ENCODE measurements around the gene MTARC2.

MTARC2 gene

DNA sequence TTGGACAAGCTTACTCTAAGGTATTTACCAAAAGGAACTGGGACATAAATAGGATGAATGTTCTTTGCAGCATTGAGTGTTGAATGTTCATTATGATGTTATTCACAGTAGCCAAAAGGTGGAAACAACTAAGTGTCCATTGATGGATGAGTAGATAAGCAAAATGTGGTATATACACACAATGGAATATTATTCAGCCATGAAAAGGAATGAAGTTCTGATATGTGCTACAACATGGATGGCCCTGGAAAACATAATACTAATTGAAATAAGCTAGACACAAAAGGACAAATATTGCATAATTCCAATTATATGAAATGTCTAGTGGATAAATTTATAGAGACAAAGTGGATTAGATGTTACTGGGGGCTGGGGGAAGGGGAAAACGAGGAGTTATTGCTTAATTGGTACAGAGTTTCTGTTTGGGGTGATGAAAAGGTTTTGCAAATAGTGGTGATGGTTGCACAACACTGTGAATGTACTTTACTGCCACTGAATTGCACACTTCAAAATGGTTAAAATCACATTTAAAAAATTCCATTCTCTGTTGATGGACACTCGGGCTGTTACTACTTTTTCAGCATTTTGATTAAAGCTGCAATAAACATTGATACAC is 41.5 kb downstream of the MTARC2 start:
- no peaks in the 10 kb centered on the region for H3K9me3 ChIP-seq (ENCODE audit: low read length)
- H3K27ac ChIP-seq (ENCODE audit: low read depth, low read length) = no peak overlapping the region
- H3K4me3 ChIP-seq (ENCODE audit: low read depth in 1 of 2, low read length in 2 of 2) = no peak overlapping the region
- no peaks in the 10 kb centered on the region for H3K27me3 ChIP-seq (ENCODE audit: control insufficient read depth in 1 of 2, insufficient read depth in 2 of 2, low read length in 2 of 2)
- H3K4me1 ChIP-seq (ENCODE audit: insufficient read depth, low read length) = peaks cover 21% of the 10 kb centered on the region
- no peaks in the 10 kb centered on the region for H3K36me3 ChIP-seq (ENCODE audit: insufficient read depth, low read length)
- H3K9ac ChIP-seq (ENCODE audit: low read length) = no peak overlapping the region

GRCh38 chr1:220791285-220791684 is 43.2 kb downstream of the MTARC2 start:
- H3K27ac ChIP-seq (ENCODE audit: low read depth, low read length) = peak overlapping the region; percentile 50
- H3K4me1 ChIP-seq (ENCODE audit: insufficient read depth, low read length) = peaks cover 13% of the 10 kb centered on the region
- H3K9me3 ChIP-seq (ENCODE audit: low read length) = no peaks in the 10 kb centered on the region
- H3K4me3 ChIP-seq (ENCODE audit: low read depth in 1 of 2, low read length in 2 of 2) = no peak overlapping the region
- no peaks in the 10 kb centered on the region for H3K27me3 ChIP-seq (ENCODE audit: control insufficient read depth in 1 of 2, insufficient read depth in 2 of 2, low read length in 2 of 2)
- H3K9ac ChIP-seq (ENCODE audit: low read length) = no peak overlapping the region
- H3K36me3 ChIP-seq (ENCODE audit: insufficient read depth, low read length) = peaks cover under 1% of the 10 kb centered on the region

DNA sequence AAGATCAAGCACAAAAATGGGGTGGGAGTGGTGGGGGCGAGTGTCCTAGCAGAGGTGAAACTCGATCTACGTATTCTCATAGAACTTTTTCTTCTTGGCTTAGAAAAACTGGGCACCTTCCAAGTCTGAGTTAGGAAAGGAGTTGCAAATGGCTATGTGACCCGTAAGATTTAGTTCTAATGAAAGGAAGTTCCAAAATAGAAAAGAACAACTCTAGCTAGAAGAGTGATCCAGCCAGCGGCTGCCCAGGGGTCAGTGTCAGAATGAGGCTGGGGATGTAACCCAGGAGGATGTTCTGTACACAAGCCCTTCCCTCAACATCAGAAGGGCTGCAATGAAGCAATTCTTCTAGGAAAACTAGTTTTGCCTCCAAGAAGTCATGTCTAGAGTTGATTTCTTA is 43.8 kb downstream of the MTARC2 start:
- Histone ChIP-seq H3K27ac (ENCODE audit: low read depth, low read length) (no peak overlapping the region), H3K4me3 (ENCODE audit: low read depth in 1 of 2, low read length in 2 of 2) (no peak overlapping the region), H3K36me3 (ENCODE audit: insufficient read depth, low read length) (peaks cover 7% of the 10 kb centered on the region), H3K9me3 (ENCODE audit: low read length) (no peaks in the 10 kb centered on the region), H3K4me1 (ENCODE audit: insufficient read depth, low read length) (peaks cover 11% of the 10 kb centered on the region), H3K9ac (ENCODE audit: low read length) (no peak overlapping the region), H3K27me3 (ENCODE audit: control insufficient read depth in 1 of 2, insufficient read depth in 2 of 2, low read length in 2 of 2) (no peaks in the 10 kb centered on the region)

GRCh38 chr1:220796530-220796929 is 48.4 kb downstream of the MTARC2 start:
- H3K9me3 ChIP-seq (ENCODE audit: low read length) = no peaks in the 10 kb centered on the region
- no peak overlapping the region for H3K9ac ChIP-seq (ENCODE audit: low read length)
- no peak overlapping the region for H3K27ac ChIP-seq (ENCODE audit: low read depth, low read length)
- H3K36me3 ChIP-seq (ENCODE audit: insufficient read depth, low read length) = peaks cover 34% of the 10 kb centered on the region
- no peak overlapping the region for H3K4me3 ChIP-seq (ENCODE audit: low read depth in 1 of 2, low read length in 2 of 2)
- no peaks in the 10 kb centered on the region for H3K27me3 ChIP-seq (ENCODE audit: control insufficient read depth in 1 of 2, insufficient read depth in 2 of 2, low read length in 2 of 2)
- H3K4me1 ChIP-seq (ENCODE audit: insufficient read depth, low read length) = no peaks in the 10 kb centered on the region

GRCh38 chr1:220797044-220797443 is 48.9 kb downstream of the MTARC2 start:
- no peak overlapping the region for H3K4me3 ChIP-seq (ENCODE audit: low read depth in 1 of 2, low read length in 2 of 2)
- no peaks in the 10 kb centered on the region for H3K4me1 ChIP-seq (ENCODE audit: insufficient read depth, low read length)
- no peak overlapping the region for H3K27ac ChIP-seq (ENCODE audit: low read depth, low read length)
- no peak overlapping the region for H3K9ac ChIP-seq (ENCODE audit: low read length)
- H3K9me3 ChIP-seq (ENCODE audit: low read length) = no peaks in the 10 kb centered on the region
- H3K36me3 ChIP-seq (ENCODE audit: insufficient read depth, low read length) = peaks cover 34% of the 10 kb centered on the region
- no peaks in the 10 kb centered on the region for H3K27me3 ChIP-seq (ENCODE audit: control insufficient read depth in 1 of 2, insufficient read depth in 2 of 2, low read length in 2 of 2)

DNA sequence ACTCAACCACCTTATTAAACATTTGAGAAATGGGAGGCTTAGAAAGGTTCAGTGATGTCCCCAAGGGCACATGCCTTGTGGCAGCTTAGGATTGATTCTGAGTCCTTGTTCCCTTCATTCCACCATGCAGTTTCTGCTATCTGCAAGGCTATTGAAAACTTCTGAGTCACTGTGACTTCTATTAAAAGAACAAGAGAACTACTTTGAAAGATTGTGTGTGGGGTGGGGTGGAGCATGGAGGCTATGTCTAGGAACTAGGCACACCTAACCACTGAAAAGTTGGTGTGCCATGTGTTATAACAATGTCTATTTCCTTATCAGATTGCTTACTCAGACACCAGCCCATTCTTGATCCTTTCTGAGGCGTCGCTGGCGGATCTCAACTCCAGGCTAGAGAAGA is 49.4 kb downstream of the MTARC2 start:
- H3K27me3 ChIP-seq (ENCODE audit: control insufficient read depth in 1 of 2, insufficient read depth in 2 of 2, low read length in 2 of 2) = no peaks in the 10 kb centered on the region
- H3K36me3 ChIP-seq (ENCODE audit: insufficient read depth, low read length) = peaks cover 34% of the 10 kb centered on the region
- H3K4me1 ChIP-seq (ENCODE audit: insufficient read depth, low read length) = no peaks in the 10 kb centered on the region
- no peaks in the 10 kb centered on the region for H3K9me3 ChIP-seq (ENCODE audit: low read length)
- H3K27ac ChIP-seq (ENCODE audit: low read depth, low read length) = no peak overlapping the region
- no peak overlapping the region for H3K9ac ChIP-seq (ENCODE audit: low read length)
- no peak overlapping the region for H3K4me3 ChIP-seq (ENCODE audit: low read depth in 1 of 2, low read length in 2 of 2)

DNA sequence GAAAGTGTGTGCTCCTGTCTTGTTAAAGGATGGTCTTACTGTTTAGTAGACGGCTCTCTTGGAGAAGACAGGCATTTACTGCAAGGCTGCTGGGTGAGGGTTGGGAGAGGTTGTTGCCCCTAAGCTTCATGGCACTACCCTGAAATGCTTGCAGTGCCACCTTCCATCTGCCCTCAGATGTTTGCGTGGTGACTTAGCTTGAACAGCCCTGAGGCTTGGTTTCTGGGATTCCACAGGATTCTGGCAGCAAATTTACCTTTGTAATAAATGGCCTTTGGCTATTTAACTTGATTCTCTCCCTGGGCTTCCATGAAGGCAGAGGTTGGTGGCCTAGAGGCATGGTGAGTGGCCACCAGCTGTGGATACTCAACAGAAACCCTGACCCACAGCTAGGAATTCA is 50.2 kb downstream of the MTARC2 start:
- H3K27ac ChIP-seq (ENCODE audit: low read depth, low read length) = no peak overlapping the region
- no peak overlapping the region for H3K9ac ChIP-seq (ENCODE audit: low read length)
- H3K4me3 ChIP-seq (ENCODE audit: low read depth in 1 of 2, low read length in 2 of 2) = no peak overlapping the region
- H3K27me3 ChIP-seq (ENCODE audit: control insufficient read depth in 1 of 2, insufficient read depth in 2 of 2, low read length in 2 of 2) = no peaks in the 10 kb centered on the region
- H3K4me1 ChIP-seq (ENCODE audit: insufficient read depth, low read length) = peaks cover 7% of the 10 kb centered on the region
- H3K36me3 ChIP-seq (ENCODE audit: insufficient read depth, low read length) = peaks cover 34% of the 10 kb centered on the region
- no peaks in the 10 kb centered on the region for H3K9me3 ChIP-seq (ENCODE audit: low read length)

DNA sequence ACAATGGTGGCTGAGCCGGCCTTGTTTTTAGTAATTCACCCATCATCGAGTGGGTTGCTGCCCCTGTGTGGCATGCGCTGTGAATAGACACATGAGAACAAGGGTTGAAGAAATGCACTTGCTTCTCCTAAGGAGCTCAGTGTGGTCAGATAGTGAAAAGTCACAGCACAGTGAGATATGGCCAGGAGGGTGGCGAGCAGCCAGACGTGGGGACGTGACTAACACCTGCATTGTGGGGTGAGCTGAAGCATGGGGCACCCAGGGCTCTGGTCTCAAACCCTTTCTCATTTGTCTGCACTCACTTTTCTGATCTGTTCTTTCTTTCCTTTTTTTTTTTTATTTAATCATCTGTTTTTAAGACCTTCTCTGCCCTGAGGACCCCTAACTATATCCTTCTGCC is 52.1 kb downstream of the MTARC2 start:
- Histone ChIP-seq H3K36me3 (ENCODE audit: insufficient read depth, low read length) (peaks cover 34% of the 10 kb centered on the region), H3K27me3 (ENCODE audit: control insufficient read depth in 1 of 2, insufficient read depth in 2 of 2, low read length in 2 of 2) (no peaks in the 10 kb centered on the region), H3K27ac (ENCODE audit: low read depth, low read length) (no peak overlapping the region), H3K9ac (ENCODE audit: low read length) (no peak overlapping the region), H3K4me1 (ENCODE audit: insufficient read depth, low read length) (peaks cover 23% of the 10 kb centered on the region), H3K9me3 (ENCODE audit: low read length) (no peaks in the 10 kb centered on the region), H3K4me3 (ENCODE audit: low read depth in 1 of 2, low read length in 2 of 2) (no peak overlapping the region)

GRCh38 chr1:220803401-220804201 is 55.5 kb downstream of the MTARC2 start:
- no peaks in the 10 kb centered on the region for H3K9me3 ChIP-seq (ENCODE audit: low read length)

DNA sequence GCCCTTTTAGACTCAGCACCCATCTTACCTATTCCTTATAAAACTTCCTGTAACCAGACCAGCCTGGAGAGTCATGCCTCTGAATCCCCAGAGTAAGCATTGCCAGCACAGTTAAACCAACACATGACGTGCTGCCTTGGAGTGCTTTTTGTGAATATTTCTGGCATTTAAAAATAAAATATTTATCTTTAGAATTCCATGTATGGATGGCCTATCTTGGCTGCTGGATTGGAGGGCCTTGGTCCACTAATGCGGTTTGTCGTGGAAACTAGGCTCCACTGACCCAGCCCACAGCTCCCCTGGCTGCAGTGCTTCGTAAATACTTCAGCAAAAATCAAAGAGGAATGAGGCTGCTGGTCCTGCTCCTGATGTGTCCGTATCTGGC is 56.1 kb downstream of the MTARC2 start:
- Histone ChIP-seq H3K9ac (ENCODE audit: low read length) (no peak overlapping the region), H3K4me1 (ENCODE audit: insufficient read depth, low read length) (peaks cover 38% of the 10 kb centered on the region), H3K9me3 (ENCODE audit: low read length) (no peaks in the 10 kb centered on the region), H3K27ac (ENCODE audit: low read depth, low read length) (peak overlapping the region; percentile 54), H3K27me3 (ENCODE audit: control insufficient read depth in 1 of 2, insufficient read depth in 2 of 2, low read length in 2 of 2) (no peaks in the 10 kb centered on the region), H3K36me3 (ENCODE audit: insufficient read depth, low read length) (peaks cover 8% of the 10 kb centered on the region), H3K4me3 (ENCODE audit: low read depth in 1 of 2, low read length in 2 of 2) (no peak overlapping the region)

More at GRCh38 chr1:220803401-220804201, 55.5 kb downstream of the MTARC2 start:
- peaks cover 14% of the 10 kb centered on the region for H3K36me3 ChIP-seq (ENCODE audit: insufficient read depth, low read length)
- peak overlapping the region; percentile 54 for H3K27ac ChIP-seq (ENCODE audit: low read depth, low read length)
- H3K9ac ChIP-seq (ENCODE audit: low read length) = no peak overlapping the region
- H3K27me3 ChIP-seq (ENCODE audit: control insufficient read depth in 1 of 2, insufficient read depth in 2 of 2, low read length in 2 of 2) = no peaks in the 10 kb centered on the region
- H3K4me1 ChIP-seq (ENCODE audit: insufficient read depth, low read length) = peaks cover 32% of the 10 kb centered on the region
- no peak overlapping the region for H3K4me3 ChIP-seq (ENCODE audit: low read depth in 1 of 2, low read length in 2 of 2)

GRCh38 chr1:220806408-220806807 is 58.3 kb downstream of the MTARC2 start:
- H3K9ac ChIP-seq (ENCODE audit: low read length) = no peak overlapping the region
- H3K4me3 ChIP-seq (ENCODE audit: low read depth in 1 of 2, low read length in 2 of 2) = no peak overlapping the region
- H3K9me3 ChIP-seq (ENCODE audit: low read length) = no peaks in the 10 kb centered on the region
- no peak overlapping the region for H3K27ac ChIP-seq (ENCODE audit: low read depth, low read length)
- H3K4me1 ChIP-seq (ENCODE audit: insufficient read depth, low read length) = peaks cover 55% of the 10 kb centered on the region
- no peaks in the 10 kb centered on the region for H3K36me3 ChIP-seq (ENCODE audit: insufficient read depth, low read length)
- H3K27me3 ChIP-seq (ENCODE audit: control insufficient read depth in 1 of 2, insufficient read depth in 2 of 2, low read length in 2 of 2) = no peaks in the 10 kb centered on the region

GRCh38 chr1:220807726-220808125 is 59.6 kb downstream of the MTARC2 start:
- peaks cover 63% of the 10 kb centered on the region for H3K4me1 ChIP-seq (ENCODE audit: insufficient read depth, low read length)
- H3K9ac ChIP-seq (ENCODE audit: low read length) = no peak overlapping the region
- H3K27me3 ChIP-seq (ENCODE audit: control insufficient read depth in 1 of 2, insufficient read depth in 2 of 2, low read length in 2 of 2) = no peaks in the 10 kb centered on the region
- no peak overlapping the region for H3K4me3 ChIP-seq (ENCODE audit: low read depth in 1 of 2, low read length in 2 of 2)
- no peaks in the 10 kb centered on the region for H3K36me3 ChIP-seq (ENCODE audit: insufficient read depth, low read length)
- H3K9me3 ChIP-seq (ENCODE audit: low read length) = no peaks in the 10 kb centered on the region
- H3K27ac ChIP-seq (ENCODE audit: low read depth, low read length) = peak overlapping the region; percentile 83

Measured in muscle layer of colon (tissue), 2 donors.